ENCODE data around the gene THBS3.
"Not testable (repeated sequence)": the region's sequence is repeated elsewhere in the genome, so short reads cannot be mapped to it uniquely, and the experiment has no call there.

Gene THBS3

DNA sequence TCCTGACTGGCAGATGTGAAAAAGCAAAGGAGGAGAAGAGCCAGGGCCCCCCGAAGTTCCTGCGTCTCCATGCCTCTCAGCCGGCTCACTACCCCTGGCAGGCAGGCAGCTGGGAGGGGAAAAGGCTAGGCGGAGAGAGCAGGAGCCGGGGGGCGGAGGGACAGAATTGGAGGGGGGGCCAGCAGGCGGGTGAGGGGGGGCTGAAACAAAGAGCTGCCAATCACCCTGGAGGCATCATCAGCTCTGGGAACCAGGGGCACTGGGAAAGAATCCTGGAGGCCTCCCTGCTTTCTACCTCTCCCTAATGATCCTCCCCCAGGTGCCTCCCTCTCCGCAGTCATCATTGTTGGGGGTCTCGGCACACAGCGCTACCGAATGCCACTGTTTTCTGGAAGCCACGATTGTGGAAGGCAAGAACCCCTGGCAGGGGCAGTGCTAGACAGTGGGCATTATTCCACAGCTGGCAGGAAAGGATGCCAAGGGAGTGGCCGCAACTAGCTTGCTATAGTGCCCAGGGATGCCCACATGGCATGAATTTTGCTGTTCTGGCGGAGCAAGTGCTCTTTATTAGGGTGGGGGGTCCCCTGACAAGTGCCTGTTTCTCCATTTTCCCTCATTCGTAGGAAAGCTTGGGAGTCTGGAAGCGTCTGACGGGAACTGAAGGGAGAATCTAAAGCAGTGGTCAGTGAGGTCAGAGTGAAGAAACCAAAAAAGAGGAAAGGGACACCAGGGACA lies at the start of gene THBS3:
TSS of gene THBS3 (minus strand) at position 92 of the 735 bp plus-strand sequence. CDS start at position 71, 21 bp downstream.
- DNase-seq: no peak

GRCh38 chr1:155256058-155256852 lies 48.6 kb upstream of the THBS3 start:
- DNase-seq: no peak

GRCh38 chr1:155255243-155256007 lies 47.7 kb upstream of the THBS3 start, which contains the start of gene ENTREP3:
TSS of gene ENTREP3 (minus strand) at chr1:155255483. CDS start at chr1:155254877, 606 bp downstream.
- DNase-seq: peak; percentile 62 to 76

- no peak for DNase-seq
Observed at GRCh38 chr1:155254714-155255242, 47.1 kb upstream of the THBS3 start.

- no peak for DNase-seq
Observed at GRCh38 chr1:155254228-155254713, 46.6 kb upstream of the THBS3 start.

GRCh38 chr1:155253797-155254196 lies 46.1 kb upstream of the THBS3 start:
- no peak for DNase-seq

- DNase-seq: peak; percentile 23 to 26
Observed at GRCh38 chr1:155253208-155253607, 45.5 kb upstream of the THBS3 start.

GRCh38 chr1:155251566-155251965 lies 43.9 kb upstream of the THBS3 start:
- DNase-seq: no peak

DNA sequence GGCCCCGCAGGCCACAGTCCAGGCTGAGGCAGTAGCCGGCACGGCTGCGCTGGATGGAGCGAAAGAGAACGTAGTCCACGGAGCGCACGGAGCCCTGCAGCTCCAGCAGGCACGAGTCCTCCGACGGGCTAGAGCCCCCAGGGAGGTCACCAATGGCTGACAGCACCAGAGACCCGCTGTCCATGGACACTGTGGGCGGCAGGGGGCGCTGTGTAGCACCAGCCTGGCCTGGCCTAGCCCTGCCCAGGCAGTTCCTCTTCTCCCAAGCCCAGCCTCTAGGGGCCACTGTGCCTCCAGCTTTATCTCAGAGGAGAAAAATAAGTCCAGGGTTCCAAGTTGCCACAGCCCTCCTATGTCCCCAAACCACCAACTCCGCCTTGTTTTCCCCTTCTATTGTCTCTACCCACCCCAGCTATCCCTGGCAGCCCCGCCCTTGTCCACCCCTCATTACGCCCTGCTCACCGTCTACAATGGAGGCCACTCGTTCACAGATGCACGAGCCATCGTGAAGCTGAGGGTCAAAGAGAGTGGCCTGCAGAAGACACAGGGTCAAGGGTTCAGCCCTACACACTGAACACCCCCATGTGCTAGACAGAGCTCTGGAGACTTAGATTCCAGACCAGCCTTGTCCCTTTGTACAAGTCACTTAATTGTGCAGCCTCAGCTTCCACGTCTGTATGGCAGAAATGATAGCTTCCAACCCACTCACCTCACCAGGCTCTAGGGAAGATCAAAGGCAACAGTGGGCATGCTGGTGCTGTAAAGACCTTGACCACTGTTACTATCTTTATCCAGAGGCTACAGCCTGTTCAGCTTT lies 43.1 kb upstream of the THBS3 start:
- peak; percentile 94 to 96 for DNase-seq

DNA sequence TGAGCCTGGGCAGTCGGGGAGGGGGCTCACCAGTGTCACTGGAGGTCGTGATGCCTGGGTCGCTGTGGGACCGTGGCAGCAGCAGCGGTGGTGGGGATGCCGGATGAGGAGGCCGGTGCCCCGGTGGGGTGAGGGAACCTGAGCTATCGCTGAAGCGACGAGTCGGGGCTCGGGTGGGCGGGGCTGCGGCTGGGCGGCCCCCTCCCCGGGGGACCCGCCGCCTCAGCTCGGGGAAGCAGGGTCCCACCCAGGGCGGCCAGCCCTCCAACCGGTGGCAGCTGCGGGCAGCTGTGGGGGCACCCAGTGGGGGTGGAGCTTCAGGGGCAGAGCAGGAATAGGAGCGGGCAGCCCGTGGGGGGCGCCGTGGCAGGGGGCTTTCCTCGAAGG lies 42.5 kb upstream of the THBS3 start:
- no peak for DNase-seq

DNA sequence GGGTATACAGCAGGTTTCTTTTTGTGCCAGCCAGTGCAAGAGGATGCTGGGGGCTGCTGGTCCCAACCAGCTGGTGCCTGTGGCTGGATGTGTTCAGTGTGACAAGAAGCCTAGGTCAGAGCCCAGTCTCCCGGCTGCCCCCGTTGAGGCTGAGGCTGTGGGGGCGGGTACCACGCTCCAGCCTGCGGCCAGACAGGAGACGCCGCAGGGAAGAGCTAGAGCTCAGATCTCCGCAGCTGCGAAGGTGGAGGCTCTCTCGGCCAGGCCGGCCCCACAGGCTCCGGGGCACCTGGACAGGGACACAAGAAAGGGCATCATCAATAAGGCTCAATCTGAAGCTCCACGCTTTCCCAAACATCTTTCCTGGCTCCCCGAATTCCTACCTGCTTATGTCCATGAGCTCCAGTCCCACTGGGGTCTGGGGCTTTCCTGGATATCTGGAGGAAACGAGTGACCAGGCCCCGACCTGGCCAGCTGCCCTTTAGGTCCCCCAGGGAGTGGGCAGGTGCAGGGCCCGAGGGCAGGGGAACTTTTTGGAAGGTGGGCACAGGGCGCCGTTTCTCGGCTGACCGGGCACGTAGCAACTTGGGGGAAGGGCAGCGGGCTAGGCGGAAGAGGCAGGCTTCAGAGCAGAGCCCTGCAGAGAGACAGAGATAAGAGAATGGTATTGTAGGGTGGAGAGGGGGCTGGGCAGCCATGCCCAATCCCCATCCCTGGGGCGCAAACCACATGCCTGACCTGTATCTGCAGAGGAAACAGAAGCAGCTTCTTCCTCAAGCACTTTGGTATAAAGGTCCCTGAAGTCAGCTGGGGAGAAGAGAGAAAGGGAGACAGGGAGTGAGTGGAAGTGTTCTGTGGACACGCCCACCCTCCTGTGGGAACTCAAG lies 40.2 kb upstream of the THBS3 start:
- DNase-seq: no peak

DNA sequence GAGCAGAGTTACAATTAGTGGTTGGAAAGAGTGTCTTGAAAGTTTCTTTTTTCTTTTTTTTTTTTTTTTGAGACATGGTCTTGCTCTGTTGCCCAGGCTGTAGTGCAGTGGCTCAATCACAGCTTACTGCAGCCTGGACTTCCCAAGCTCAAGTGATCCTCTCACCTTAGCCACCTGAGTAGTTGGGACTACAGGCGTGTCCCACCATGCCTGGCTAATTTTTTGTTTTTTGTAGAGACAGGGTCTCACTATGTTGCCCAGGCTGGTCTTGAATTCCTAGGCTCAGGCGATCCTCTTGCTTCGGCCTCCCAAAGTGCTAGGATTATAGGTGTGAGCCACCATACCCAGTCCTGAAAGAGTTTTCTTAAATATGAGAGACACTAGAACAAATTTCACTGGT lies 39.1 kb upstream of the THBS3 start:
- DNase-seq: not testable (repeated sequence)

DNA sequence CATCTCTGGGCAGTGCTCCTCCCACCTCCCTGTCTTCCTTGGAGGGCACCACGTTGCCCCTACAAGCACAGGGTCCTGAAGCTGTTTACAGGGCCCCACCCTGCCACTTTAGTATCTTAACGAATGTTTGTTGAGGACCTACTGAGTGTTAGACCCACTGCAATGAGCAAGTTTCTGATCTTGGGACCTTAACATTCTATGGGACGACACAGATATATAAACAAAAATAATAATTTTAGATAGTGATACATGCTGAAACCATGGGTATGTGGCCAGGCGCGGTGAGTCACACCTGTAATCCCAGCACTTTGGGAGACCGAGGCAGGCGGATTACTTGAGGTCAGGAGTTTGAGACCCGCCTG lies 37.4 kb upstream of the THBS3 start:
- DNase-seq: no peak

DNA sequence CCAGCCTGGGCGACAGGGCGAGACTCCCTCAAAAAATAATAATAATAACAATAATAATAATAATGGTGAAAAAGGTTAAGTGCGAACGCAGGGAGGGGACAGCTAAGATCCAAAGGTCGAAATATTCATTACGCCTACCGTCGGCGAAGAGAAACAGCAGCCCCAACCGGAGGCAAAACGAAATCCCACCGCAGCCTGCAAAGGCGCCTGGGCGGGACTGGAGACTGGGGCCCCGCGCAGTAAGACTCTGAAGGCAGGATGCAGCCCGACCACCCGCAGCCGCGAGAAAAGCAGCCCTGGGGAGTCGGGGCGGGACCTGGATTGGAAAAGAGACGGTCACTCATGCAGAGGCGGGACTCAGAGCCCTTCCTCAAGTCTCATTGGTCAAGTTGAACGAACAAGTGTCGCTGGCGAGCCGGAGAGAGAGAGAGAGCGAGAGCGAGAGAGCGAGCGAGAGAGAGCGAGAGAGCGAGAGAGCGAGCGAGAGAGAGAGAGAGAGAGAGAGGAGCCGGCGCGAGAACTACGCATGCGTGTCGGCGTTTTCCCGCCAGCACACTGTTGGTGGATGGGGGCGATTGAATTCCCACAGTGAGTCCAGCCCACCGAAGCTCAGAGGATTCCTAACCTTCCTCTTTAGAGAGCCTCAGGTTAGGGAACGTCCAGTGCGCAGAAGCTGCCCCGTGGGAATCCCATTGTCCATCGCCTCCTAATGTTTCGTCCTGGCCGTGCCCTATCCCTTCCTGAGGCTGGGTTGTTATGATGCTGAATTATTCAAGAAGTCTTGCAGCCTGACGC lies 36.9 kb upstream of the THBS3 start:
- DNase-seq: peak; percentile 98 to 99

DNA sequence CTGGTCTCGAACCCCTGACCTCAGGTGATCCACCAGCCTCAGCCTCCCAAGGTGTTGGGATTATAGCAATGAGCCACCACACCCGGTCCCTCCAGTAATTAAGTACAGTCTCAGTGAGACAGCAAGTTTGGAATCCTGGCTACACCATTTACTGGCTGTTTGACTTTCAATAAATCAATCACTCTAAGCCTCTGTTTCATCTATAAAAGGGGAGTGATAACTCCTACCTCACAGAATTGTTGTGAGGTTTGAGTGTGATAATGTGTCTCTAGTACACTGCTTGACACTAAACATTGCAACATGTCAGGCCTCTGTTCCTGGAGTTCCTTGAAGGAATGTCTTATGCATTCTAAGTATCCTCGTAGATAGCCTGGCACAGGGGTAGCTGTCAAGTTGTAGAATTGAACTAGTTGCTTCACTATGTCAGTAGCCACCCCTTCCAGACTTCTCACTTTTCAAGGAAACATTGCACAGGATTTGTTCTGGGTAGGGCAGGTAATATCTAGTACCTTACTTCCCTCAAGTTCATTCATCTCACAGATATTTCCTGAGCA lies 35.2 kb upstream of the THBS3 start:
- DNase-seq: no peak

- DNase-seq: no peak
Observed at GRCh38 chr1:155241841-155242264, 34.2 kb upstream of the THBS3 start.

GRCh38 chr1:155241069-155241679 lies 33.5 kb upstream of the THBS3 start:
- DNase-seq: peak; percentile 78 to 82

DNA sequence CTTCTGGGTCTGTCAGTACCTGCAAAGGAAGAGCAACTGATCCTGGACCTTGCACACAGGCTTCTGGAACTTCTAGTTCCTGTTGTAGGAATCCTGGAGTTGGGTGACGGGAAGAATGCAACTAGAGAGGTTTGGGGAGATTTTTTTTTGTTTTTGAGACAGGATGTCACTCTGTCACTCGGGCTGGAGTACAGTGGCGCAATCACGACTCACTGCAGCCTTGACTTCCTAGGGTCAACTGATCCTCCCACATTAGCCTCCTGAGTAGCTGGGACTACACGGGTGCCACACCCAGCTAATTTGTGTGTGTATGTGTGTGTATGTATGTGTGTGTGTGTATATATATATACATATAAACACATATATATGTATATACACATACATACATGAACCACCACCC lies 28.8 kb upstream of the THBS3 start:
- DNase-seq: no peak

- DNase-seq: not testable (repeated sequence)
Observed at GRCh38 chr1:155235375-155235774, 27.7 kb upstream of the THBS3 start.

Measured in Kasumi-1 (cell line).